ENCODE data around the gene ZDHHC24.
A peak's percentile ranks its signal among the peaks of the same experiment; 100 is the strongest.

Gene ZDHHC24

DNA sequence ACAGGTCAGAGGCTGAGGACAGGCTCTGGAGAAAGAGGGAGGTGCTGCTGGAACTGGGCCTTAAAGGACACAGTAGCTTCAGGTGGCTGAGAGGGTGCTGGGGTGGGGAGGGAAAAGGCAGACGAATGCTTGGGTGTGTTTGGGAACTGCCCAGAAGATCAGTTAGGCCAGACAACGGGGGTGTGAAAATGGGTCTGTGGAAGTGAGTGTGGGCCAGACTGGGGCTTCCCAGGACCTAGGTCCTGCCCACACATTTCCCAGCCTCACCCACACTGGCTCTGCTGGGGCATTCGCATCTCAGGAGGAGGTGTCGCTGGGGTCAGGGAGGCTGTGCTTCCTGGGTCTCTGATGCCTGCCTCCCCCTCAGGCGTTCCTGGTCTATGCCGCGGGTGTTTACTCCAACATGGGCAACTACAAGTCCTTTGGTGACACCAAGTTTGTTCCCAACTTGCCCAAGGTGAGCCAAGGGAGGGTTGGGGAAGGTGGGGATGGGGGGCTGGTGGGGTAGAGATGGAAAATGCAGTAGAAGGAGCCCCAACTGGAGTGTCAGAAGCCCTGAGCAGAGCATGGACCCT lies 61.0 kb downstream of the ZDHHC24 start:
- peaks cover 13% of the 10 kb centered on the region for H3K4me1 Mint-ChIP-seq (ENCODE audit: low read depth)
- no peak overlapping the region for H3K27ac Mint-ChIP-seq
- no peaks in the 10 kb centered on the region for H3K27me3 Mint-ChIP-seq (ENCODE audit: low read depth)
- H3K36me3 Mint-ChIP-seq (ENCODE audit: low read depth): peaks cover 12% of the 10 kb centered on the region
- H3K9me3 Mint-ChIP-seq: no peaks in the 10 kb centered on the region
- H3K4me3 Mint-ChIP-seq: no peak overlapping the region

- peaks cover 5% of the 10 kb centered on the region for H3K36me3 Mint-ChIP-seq (ENCODE audit: low read depth)
- H3K4me1 Mint-ChIP-seq (ENCODE audit: low read depth): peaks cover 28% of the 10 kb centered on the region
- H3K4me3 Mint-ChIP-seq: peak within 1 kb of the TSS; percentile 93
- peak within 1 kb of the TSS; percentile 89 for H3K27ac Mint-ChIP-seq
- H3K27me3 Mint-ChIP-seq (ENCODE audit: low read depth): no peaks in the 10 kb centered on the region
- no peaks in the 10 kb centered on the region for H3K9me3 Mint-ChIP-seq
Measured at GRCh38 chr11:66480117-66480938, 65.5 kb downstream of the ZDHHC24 start, which contains the start of gene DPP3. DPP3 (plus strand) TSS chr11:66480434; CDS start chr11:66482201, 1,767 bp downstream.

DNA sequence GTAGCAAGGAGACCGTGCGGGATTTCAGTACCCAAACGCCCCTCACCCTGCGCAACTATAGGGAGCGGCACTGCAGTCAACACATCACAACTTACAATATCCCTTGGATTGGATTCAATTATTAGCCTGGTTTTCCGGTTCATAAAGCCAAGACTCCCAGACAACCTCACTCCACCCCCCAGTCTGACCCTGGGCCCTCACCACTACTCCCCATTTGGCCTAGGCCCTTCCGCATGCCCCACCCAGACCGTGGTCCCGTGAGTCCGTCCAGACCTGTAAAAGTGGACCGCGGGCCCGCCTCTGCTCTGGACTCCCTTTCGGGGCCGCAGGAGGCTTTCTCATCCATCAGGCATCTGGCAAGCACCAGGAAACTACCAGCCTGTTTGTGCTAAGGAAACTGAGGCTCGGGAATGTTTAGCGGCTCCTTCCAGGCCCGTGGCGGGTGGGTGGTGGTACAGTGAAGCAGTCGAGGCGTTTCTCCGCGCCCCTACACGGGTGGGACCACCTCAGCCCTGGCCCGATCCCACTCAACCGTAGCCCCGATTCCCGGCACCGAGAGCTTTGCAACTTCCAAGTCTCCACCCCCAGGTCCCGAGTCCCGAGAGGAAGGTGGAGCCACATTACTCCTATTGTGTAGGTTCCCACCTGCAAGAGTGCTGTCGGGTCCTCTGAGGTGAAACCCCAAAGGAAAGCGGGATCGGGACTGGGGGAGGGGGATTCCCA lies 66.3 kb downstream of the ZDHHC24 start:
- Mint-ChIP-seq H3K4me1 (ENCODE audit: low read depth) (peaks cover 28% of the 10 kb centered on the region), H3K36me3 (ENCODE audit: low read depth) (peaks cover 5% of the 10 kb centered on the region), H3K4me3 (peak overlapping the region; percentile 93), H3K9me3 (no peaks in the 10 kb centered on the region), H3K27me3 (ENCODE audit: low read depth) (no peaks in the 10 kb centered on the region), H3K27ac (peak overlapping the region; percentile 89)

DNA sequence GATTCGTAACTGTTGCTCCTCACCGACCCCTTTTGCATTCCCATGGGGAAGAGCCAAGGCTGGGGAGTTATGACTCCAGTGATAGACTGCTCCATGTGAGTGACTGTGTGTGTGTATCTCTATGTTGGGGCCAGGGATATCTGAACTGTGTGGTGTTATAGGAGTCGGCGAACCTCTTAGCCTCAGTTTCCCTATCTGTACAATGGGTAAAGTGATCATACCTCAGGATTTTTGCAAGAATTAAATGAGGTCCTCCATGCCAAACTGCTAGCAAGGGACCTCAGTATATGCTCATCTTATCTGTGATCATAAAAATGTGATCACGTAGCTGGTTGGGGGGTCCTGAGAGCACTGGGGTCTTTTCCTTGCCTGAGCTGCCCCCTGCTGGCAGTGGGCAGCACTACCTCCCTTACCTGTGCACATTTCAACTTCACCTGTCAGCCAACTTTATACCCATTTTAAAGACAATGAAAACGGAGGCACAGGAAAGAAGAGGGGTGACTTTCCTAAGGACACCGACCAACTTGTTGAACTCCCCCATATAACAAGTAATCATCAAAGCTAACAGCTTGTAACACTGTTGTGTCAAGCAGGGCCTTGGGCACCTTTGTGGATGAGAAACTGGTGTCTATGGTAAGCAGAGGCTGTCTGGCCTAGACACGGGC lies 67.0 kb downstream of the ZDHHC24 start:
- H3K4me1 Mint-ChIP-seq (ENCODE audit: low read depth): peaks cover 28% of the 10 kb centered on the region
- peak overlapping the region; percentile 89 for H3K27ac Mint-ChIP-seq
- H3K27me3 Mint-ChIP-seq (ENCODE audit: low read depth): no peaks in the 10 kb centered on the region
- H3K36me3 Mint-ChIP-seq (ENCODE audit: low read depth): peaks cover 5% of the 10 kb centered on the region
- H3K4me3 Mint-ChIP-seq: peak overlapping the region; percentile 93
- no peaks in the 10 kb centered on the region for H3K9me3 Mint-ChIP-seq

DNA sequence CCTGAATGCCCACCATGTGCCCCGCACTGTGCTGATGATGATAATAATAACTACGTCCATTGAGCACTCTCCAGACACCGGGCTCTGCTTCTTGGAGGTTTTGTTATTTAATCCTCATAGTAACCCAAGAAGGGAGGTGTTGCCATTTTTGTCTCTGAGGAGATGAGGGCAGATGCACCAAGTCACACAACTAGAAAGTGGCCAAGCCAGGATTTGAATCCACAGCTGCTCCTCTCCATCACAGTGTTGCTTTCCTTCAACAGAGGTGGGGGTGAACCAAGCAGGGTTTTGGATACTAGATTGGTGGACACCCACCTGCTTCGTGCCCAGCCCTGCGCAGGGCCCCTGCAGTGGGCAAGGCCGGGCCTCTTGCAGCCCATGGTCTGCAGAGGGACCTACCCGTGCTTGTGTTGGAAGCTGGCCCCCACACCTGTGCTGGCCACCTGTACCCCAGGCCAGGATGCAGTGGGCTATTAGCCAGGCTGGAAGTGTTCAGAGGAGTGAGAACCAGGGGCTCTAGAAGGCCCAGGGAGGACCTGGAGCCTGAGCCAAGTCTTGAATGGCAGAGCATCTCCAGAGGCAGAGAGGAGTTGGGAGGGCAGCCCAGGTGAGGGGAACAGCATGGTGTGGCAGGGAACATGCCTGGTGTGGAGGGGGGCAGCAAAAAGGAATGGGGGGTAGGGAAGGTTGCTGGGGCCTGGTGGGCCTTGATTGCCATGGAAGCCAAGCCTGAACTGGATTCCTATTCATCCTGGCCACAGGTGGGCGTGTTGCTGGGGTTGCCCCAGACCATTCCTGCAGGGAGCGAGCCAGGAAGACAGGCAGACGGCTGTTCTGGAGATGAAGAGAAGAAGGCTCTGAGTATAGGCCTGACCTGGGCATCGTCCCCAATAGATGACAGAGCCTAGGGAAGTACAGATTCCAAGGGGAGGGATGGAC lies 68.3 kb downstream of the ZDHHC24 start:
- Mint-ChIP-seq H3K27me3 (ENCODE audit: low read depth) (no peaks in the 10 kb centered on the region), H3K9me3 (no peaks in the 10 kb centered on the region), H3K27ac (no peak overlapping the region), H3K4me3 (peak overlapping the region; percentile 40), H3K36me3 (ENCODE audit: low read depth) (peaks cover 5% of the 10 kb centered on the region), H3K4me1 (ENCODE audit: low read depth) (peaks cover 26% of the 10 kb centered on the region)

DNA sequence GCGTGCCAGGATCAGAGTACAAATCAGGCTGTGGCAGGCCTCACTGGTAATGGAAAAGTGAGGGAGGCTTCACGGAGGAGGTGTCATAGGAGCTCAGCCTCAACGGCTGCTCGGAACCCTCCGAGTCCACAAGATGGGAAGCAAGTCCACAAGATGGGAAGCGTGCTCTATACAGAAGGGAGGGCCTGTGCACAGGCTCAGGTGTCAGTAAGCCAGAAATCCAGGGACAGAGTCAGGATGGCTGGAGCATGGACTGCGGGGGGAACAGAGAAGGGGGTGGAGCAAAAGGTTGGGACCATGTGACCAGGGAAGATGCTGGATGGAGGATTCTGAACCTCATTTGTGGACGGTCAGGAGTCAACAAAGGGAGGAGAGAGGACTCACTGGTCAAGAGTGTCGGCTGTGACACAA lies 69.0 kb downstream of the ZDHHC24 start:
- H3K36me3 Mint-ChIP-seq (ENCODE audit: low read depth): peaks cover 5% of the 10 kb centered on the region
- peak overlapping the region; percentile 25 for H3K4me3 Mint-ChIP-seq
- no peaks in the 10 kb centered on the region for H3K9me3 Mint-ChIP-seq
- peaks cover 22% of the 10 kb centered on the region for H3K4me1 Mint-ChIP-seq (ENCODE audit: low read depth)
- H3K27ac Mint-ChIP-seq: no peak overlapping the region
- H3K27me3 Mint-ChIP-seq (ENCODE audit: low read depth): no peaks in the 10 kb centered on the region

DNA sequence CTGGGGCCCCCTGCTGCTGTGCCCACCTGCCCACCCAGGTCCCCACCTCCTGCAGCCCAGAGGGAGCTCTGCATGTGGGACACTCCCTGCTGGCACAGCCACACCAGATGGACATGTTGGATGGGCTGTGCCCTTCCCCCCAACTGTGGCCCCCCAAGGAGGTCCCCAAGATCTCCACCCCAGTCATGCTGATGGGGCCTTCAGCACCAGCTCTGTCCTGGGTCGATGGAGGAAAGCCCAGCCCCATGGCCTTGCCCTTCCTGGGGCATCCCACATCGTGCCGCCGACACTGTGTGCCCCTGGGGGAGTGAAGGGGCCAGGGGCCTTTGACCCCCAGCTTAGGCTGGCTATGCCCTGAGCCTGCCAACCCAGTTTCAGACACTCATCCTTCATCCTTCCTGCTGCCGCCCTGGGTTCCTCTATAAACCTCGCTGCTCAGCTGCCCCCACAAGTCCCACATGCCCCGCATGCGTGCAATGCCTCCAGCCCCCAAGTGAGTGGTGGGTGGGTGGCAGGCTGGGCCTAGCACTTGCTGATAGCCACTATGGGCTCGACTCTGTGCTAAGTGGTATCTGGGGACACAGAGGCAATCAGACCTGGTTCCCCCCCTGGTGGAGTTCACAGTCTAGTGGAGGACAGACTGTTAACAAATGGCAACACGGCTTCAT lies 69.5 kb downstream of the ZDHHC24 start:
- no peak overlapping the region for H3K27ac Mint-ChIP-seq
- H3K9me3 Mint-ChIP-seq: no peaks in the 10 kb centered on the region
- peaks cover 5% of the 10 kb centered on the region for H3K36me3 Mint-ChIP-seq (ENCODE audit: low read depth)
- peak overlapping the region; percentile 25 for H3K4me3 Mint-ChIP-seq
- H3K4me1 Mint-ChIP-seq (ENCODE audit: low read depth): peaks cover 21% of the 10 kb centered on the region
- no peaks in the 10 kb centered on the region for H3K27me3 Mint-ChIP-seq (ENCODE audit: low read depth)

DNA sequence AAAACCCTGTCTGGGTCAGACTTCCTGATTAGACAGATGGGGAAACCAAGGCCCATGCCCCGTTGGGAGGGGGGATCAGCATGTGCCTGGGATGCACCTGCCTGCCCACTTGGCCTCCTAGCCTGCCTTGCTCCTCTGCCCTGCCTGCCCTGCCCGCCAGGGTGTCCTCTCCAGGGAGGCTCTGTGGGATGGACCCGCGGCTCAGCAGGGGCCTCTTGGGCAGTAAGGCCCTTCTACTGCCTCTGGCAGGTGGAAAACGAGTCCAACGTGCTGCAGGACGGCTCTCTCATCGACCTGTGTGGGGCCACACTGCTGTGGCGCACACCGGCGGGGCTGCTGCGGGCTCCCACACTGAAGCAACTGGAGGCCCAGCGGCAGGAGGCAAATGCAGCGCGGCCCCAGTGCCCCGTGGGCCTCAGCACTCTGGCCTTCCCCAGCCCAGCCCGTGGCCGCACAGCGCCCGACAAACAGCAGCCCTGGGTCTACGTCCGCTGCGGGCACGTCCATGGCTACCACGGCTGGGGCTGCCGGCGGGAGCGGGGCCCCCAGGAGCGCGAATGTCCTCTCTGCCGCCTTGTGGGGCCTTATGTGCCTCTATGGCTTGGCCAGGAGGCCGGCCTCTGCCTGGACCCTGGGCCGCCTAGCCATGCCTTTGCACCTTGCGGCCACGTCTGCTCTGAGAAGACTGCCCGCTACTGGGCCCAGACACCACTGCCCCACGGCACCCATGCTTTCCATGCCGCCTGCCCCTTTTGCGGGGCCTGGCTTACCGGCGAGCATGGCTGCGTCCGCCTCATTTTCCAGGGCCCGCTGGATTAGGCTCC lies 70.3 kb downstream of the ZDHHC24 start:
- no peaks in the 10 kb centered on the region for H3K27me3 Mint-ChIP-seq (ENCODE audit: low read depth)
- no peak overlapping the region for H3K4me3 Mint-ChIP-seq
- H3K27ac Mint-ChIP-seq: no peak overlapping the region
- peaks cover 2% of the 10 kb centered on the region for H3K36me3 Mint-ChIP-seq (ENCODE audit: low read depth)
- H3K4me1 Mint-ChIP-seq (ENCODE audit: low read depth): peaks cover 16% of the 10 kb centered on the region
- H3K9me3 Mint-ChIP-seq: no peaks in the 10 kb centered on the region

GRCh38 chr11:66473608-66474515 lies 72.0 kb downstream of the ZDHHC24 start:
- Mint-ChIP-seq H3K27me3 (ENCODE audit: low read depth) (no peaks in the 10 kb centered on the region), H3K4me3 (no peak overlapping the region), H3K9me3 (no peaks in the 10 kb centered on the region), H3K36me3 (ENCODE audit: low read depth) (peaks cover 2% of the 10 kb centered on the region), H3K27ac (no peak overlapping the region), H3K4me1 (ENCODE audit: low read depth) (peaks cover 9% of the 10 kb centered on the region)

- H3K4me3 Mint-ChIP-seq: no peak overlapping the region
- H3K9me3 Mint-ChIP-seq: no peaks in the 10 kb centered on the region
- peaks cover 2% of the 10 kb centered on the region for H3K36me3 Mint-ChIP-seq (ENCODE audit: low read depth)
- H3K27ac Mint-ChIP-seq: no peak overlapping the region
- no peaks in the 10 kb centered on the region for H3K27me3 Mint-ChIP-seq (ENCODE audit: low read depth)
- H3K4me1 Mint-ChIP-seq (ENCODE audit: low read depth): peaks cover 10% of the 10 kb centered on the region
Measured at GRCh38 chr11:66473167-66473566, 72.7 kb downstream of the ZDHHC24 start.

DNA sequence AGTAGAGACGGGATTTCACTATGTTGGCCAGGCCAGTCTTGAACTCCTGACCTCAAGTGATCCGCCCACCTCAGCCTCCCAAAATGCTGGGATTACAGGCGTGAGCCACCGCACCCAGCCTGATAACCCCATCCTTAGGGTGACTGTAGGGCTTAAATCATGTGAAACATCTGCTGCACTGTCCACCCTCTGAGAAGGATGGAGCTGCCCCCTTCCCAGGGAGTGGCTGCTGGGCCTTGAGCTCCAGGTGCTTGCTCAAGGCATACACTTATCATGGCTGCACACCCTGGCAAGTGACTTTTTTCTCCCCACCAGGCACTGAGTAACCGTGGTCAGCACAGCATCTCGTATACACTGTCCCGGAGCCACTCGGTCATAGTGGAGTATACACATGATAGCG lies 73.8 kb downstream of the ZDHHC24 start:
- H3K4me3 Mint-ChIP-seq: no peak overlapping the region
- peaks cover 12% of the 10 kb centered on the region for H3K4me1 Mint-ChIP-seq (ENCODE audit: low read depth)
- H3K27ac Mint-ChIP-seq: no peak overlapping the region
- no peaks in the 10 kb centered on the region for H3K27me3 Mint-ChIP-seq (ENCODE audit: low read depth)
- H3K9me3 Mint-ChIP-seq: no peaks in the 10 kb centered on the region
- peaks cover 2% of the 10 kb centered on the region for H3K36me3 Mint-ChIP-seq (ENCODE audit: low read depth)

DNA sequence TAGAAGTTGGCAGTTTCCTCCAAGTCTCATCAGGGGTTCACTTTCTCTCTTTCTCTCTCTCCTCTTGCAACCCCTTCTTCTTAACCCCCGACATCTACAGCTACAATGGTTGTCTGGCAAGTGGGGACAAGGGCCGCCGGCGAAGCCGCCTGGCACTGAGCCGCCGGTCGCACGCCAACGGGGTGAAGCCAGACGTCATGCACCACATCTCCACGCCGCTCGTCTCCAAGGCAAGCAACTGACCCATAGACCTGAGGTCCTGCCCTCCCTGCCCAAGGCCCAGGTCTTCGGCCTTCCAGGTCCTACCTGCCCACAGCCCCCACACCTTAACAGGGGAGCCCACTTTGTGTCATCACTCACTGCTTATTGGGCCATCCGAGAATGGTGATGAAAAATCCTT lies 74.7 kb downstream of the ZDHHC24 start:
- no peaks in the 10 kb centered on the region for H3K36me3 Mint-ChIP-seq (ENCODE audit: low read depth)
- H3K4me3 Mint-ChIP-seq: no peak overlapping the region
- H3K27ac Mint-ChIP-seq: no peak overlapping the region
- peaks cover 8% of the 10 kb centered on the region for H3K4me1 Mint-ChIP-seq (ENCODE audit: low read depth)
- H3K27me3 Mint-ChIP-seq (ENCODE audit: low read depth): no peaks in the 10 kb centered on the region
- H3K9me3 Mint-ChIP-seq: no peaks in the 10 kb centered on the region
